ENCODE results near the gene KCNQ1.

GRCh38 chr11:2741377-2742131 is 296.7 kb downstream of the KCNQ1 start:
- TF ChIP-seq, protein P1, sequence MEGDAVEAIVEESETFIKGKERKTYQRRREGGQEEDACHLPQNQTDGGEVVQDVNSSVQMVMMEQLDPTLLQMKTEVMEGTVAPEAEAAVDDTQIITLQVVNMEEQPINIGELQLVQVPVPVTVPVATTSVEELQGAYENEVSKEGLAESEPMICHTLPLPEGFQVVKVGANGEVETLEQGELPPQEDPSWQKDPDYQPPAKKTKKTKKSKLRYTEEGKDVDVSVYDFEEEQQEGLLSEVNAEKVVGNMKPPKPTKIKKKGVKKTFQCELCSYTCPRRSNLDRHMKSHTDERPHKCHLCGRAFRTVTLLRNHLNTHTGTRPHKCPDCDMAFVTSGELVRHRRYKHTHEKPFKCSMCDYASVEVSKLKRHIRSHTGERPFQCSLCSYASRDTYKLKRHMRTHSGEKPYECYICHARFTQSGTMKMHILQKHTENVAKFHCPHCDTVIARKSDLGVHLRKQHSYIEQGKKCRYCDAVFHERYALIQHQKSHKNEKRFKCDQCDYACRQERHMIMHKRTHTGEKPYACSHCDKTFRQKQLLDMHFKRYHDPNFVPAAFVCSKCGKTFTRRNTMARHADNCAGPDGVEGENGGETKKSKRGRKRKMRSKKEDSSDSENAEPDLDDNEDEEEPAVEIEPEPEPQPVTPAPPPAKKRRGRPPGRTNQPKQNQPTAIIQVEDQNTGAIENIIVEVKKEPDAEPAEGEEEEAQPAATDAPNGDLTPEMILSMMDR (IDR thresholded peaks at IDR 0.05), result no peak
- TF ChIP-seq POLR2A (IDR thresholded peaks at IDR 0.05), result no peak
- peak in 1 of 2 donors; percentile 74 for TF ChIP-seq POLR2AphosphoS5 (IDR thresholded peaks at IDR 0.05; ENCODE audit: insufficient read depth in 1 of 2, low read depth in 1 of 2)
